ENCODE results near the gene CPT1B. TPM values are rescaled to one million over a fixed set of nuclear protein-coding genes. Genes with fewer than 3 reads are reported as not detected.

CPT1B gene
- total RNA-seq, 1 experiment from 2014 or later, result 13.1 TPM

DNA sequence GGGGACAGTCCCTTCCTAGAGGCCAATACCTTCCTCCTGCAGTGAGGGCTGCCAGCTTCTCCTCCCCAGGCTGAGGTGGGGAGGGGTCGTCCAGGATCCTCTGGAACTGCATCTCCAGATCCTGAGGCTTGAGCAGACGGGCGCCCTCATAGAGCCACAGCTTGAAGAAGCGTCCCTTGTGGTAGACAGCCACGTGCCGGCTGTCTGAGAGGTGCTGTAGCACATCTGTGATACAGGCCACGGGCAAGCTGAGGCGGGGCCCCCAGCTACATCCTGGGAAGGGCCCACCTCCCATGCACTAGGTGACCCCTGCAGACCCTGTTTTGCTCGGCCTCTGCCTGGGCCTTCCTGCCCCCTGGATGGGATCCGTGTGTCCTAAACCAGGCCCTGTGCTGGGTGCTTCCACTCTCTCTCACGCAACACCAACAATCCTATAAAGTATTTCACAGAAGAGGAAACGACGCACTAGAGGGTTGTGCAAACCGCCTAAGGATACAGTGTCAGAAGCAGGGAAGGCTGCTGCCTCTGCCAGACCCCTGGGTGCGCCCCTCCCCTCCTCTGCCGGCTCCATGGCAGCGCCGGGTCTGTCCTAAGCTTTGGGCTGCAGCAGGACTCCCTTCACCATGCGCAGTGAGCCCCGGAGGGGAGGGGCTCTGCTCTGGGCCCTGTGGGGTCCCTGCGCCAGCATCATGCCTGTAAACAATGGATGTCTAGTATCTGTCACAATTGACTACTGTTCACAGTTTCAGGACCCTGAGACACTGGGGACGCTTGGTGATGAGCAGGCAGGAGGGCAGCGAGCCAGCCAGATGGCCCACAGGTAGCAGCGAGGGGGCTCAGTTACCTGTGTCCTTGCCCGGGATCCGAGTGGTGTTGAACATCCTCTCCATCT, 4.5 kb downstream of the CPT1B start:
- TF ChIP-seq EZH2phosphoT487 (IDR thresholded peaks at IDR 0.05; ENCODE audit: borderline replicate concordance, low read length) (no peak), EZH2 (IDR thresholded peaks at IDR 0.05; ENCODE audit: low read length, unreplicated experiment) (no peak)
- TF ChIP-seq, protein P1, sequence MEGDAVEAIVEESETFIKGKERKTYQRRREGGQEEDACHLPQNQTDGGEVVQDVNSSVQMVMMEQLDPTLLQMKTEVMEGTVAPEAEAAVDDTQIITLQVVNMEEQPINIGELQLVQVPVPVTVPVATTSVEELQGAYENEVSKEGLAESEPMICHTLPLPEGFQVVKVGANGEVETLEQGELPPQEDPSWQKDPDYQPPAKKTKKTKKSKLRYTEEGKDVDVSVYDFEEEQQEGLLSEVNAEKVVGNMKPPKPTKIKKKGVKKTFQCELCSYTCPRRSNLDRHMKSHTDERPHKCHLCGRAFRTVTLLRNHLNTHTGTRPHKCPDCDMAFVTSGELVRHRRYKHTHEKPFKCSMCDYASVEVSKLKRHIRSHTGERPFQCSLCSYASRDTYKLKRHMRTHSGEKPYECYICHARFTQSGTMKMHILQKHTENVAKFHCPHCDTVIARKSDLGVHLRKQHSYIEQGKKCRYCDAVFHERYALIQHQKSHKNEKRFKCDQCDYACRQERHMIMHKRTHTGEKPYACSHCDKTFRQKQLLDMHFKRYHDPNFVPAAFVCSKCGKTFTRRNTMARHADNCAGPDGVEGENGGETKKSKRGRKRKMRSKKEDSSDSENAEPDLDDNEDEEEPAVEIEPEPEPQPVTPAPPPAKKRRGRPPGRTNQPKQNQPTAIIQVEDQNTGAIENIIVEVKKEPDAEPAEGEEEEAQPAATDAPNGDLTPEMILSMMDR (conservative IDR thresholded peaks at IDR 0.05; ENCODE audit: low read depth, low read length), result no peak
- ATAC-seq, result no peak

GRCh38 chr22:50572965-50573364, 5.3 kb downstream of the CPT1B start:
- CTCF ChIA-PET, result no interaction called here
- BruUV-seq (replicated peaks), result no TSS peak
- POLR2A ChIA-PET (ENCODE audit: unreplicated experiment), result no interaction called here
- no peaks in the 10 kb centered on the region for H4K20me1 ChIP-seq (ENCODE audit: low read length)
- no peaks in the 10 kb centered on the region for H3F3A ChIP-seq (ENCODE audit: low read length, unreplicated experiment)
- no peak overlapping the region for H2AFZ ChIP-seq (ENCODE audit: low read length)
- H3K36me3 ChIP-seq (ENCODE audit: low read depth, low read length), result no peaks in the 10 kb centered on the region
- TF ChIP-seq EZH2phosphoT487 (IDR thresholded peaks at IDR 0.05; ENCODE audit: borderline replicate concordance, low read length) (no peak), EZH2 (IDR thresholded peaks at IDR 0.05; ENCODE audit: low read length, unreplicated experiment) (no peak)
- TF ChIP-seq, protein P1 (conservative IDR thresholded peaks at IDR 0.05; ENCODE audit: low read depth, low read length), result no peak
- H3K79me2 ChIP-seq (ENCODE audit: low read length), result no peaks in the 10 kb centered on the region
- no peaks in the 10 kb centered on the region for H3K9me3 ChIP-seq (ENCODE audit: low read length)
- ATAC-seq (no peak), DNase-seq (no peak)
- no peak overlapping the region for H3K4me2 ChIP-seq (ENCODE audit: low read length)
- H3K4me1 ChIP-seq (ENCODE audit: insufficient read depth, low read length), result no peaks in the 10 kb centered on the region
- H3K27ac ChIP-seq (ENCODE audit: low read length), result no peak overlapping the region
- no peak overlapping the region for H3K4me3 ChIP-seq (ENCODE audit: low read length)
- no peaks in the 10 kb centered on the region for H3K9me2 ChIP-seq (replicated peaks; ENCODE audit: low read length)
- no peaks in the 10 kb centered on the region for H3K27me3 ChIP-seq (ENCODE audit: low read length)
- H3K9ac ChIP-seq (ENCODE audit: low read length), result no peak overlapping the region
- intact Hi-C loops (cut with micrococcal nuclease), result no loop called here

More for the DNA sequence above, 4.5 kb downstream of the CPT1B start:
- Histone ChIP-seq H3K4me2 (ENCODE audit: low read length) (no peak overlapping the region), H3F3A (ENCODE audit: low read length, unreplicated experiment) (no peaks in the 10 kb centered on the region), H3K27me3 (ENCODE audit: low read length) (no peaks in the 10 kb centered on the region), H3K4me1 (ENCODE audit: insufficient read depth, low read length) (no peaks in the 10 kb centered on the region), H3K9ac (ENCODE audit: low read length) (no peak overlapping the region), H3K4me3 (ENCODE audit: low read length) (no peak overlapping the region), H3K36me3 (ENCODE audit: low read depth, low read length) (no peaks in the 10 kb centered on the region), H3K27ac (ENCODE audit: low read length) (no peak overlapping the region), H4K20me1 (ENCODE audit: low read length) (no peaks in the 10 kb centered on the region), H3K9me3 (ENCODE audit: low read length) (no peaks in the 10 kb centered on the region), H3K79me2 (ENCODE audit: low read length) (no peaks in the 10 kb centered on the region), H2AFZ (ENCODE audit: low read length) (no peak overlapping the region), H3K9me2 (replicated peaks; ENCODE audit: low read length) (no peaks in the 10 kb centered on the region)
- intact Hi-C loops (cut with micrococcal nuclease), result no loop called here
- BruUV-seq (replicated peaks), result no TSS peak
- ChIA-PET CTCF (interaction anchor here (0.5 kb wide), 1 partner anchor 46 kb away, joined by 3 read pairs; no protein-coding TSS in a partner anchor), POLR2A (ENCODE audit: unreplicated experiment) (interaction anchor here (0.6 kb wide), 1 partner anchor 11 kb away, joined by 3 read pairs; the partner anchor contains the start of gene SYCE3)
- no peak for DNase-seq

Data from PC-3 (cell line).